ENCODE measurements around the gene IRF5. TPM values are rescaled to one million over a fixed set of nuclear protein-coding genes. Genes with fewer than 3 reads are reported as not detected.

IRF5 gene
- total RNA-seq (2021; ENCODE audit: unreplicated experiment), result 16.5 TPM
- polyA plus RNA-seq (2012), result 13.0 and 13.4 TPM in 2 replicates
- Bru-seq, nascent RNA, result percentile 47 among the genes with signal in this experiment
- BruChase-seq, experiment 1, labeled RNA remaining after a 6-hour chase, result percentile 59 among the genes with signal in this experiment
- percentile 56 among the genes with signal in this experiment for BruChase-seq, experiment 2, labeled RNA remaining after a 2-hour chase
- long read RNA-seq, transcript IRF5-202 (9 exons, 1,680 nt), result major isoform, 6 of 49 reads
- long read RNA-seq, partial matches to known transcripts, result 25 of 49 reads
- long read RNA-seq, other reads (novel, unspliced or antisense), result 11 of 49 reads

- DNase-seq (ENCODE audit: low read depth, low spot score), result peak; percentile 15
- Histone ChIP-seq H2AFZ (ENCODE audit: low read depth, low read length, poor library complexity, severe bottlenecking) (no peak within 1 kb of the TSS), H3K4me1 (ENCODE audit: control insufficient read depth in 1 of 2, insufficient read depth in 2 of 2, low read length in 2 of 2) (peaks cover 10 to 22% of the 10 kb centered on the region in 2 experiments; a peak in 3 of 4 replicates), H3K9me3 (ENCODE audit: control insufficient read depth in 1 of 2, insufficient read depth in 1 of 2, low read depth in 1 of 2, low read length in 2 of 2) (no peaks in the 10 kb centered on the region), H3K36me3 (ENCODE audit: control insufficient read depth in 1 of 2, insufficient read depth in 2 of 2, low read length in 2 of 2) (no peaks in the 10 kb centered on the region), H4K20me1 (ENCODE audit: insufficient read depth) (no peaks in the 10 kb centered on the region), H3K9me2 (ENCODE audit: insufficient read depth) (no peaks in the 10 kb centered on the region), H3K4me3 (replicated peaks in 1 of 2; ENCODE audit: low read depth in 1 of 2, low read length in 2 of 2) (peak within 1 kb of the TSS; percentile 68 to 84), H3K27me3 (ENCODE audit: insufficient read depth, low read length) (no peaks in the 10 kb centered on the region), H3K79me2 (ENCODE audit: insufficient read depth, low read length) (no peaks in the 10 kb centered on the region), H3K4me2 (ENCODE audit: low read length) (peak within 1 kb of the TSS; percentile 99), H3K27ac (ENCODE audit: low read depth, low read length) (peak within 1 kb of the TSS; percentile 67), H3K9ac (ENCODE audit: low read length) (peak within 1 kb of the TSS; percentile 70)
- ChIA-PET CTCF (interaction anchor here (1.0 kb wide), 2 partner anchors 9 to 11 kb away, joined by 3 read pairs; no protein-coding TSS in a partner anchor), RAD21 (ENCODE audit: low non-redundant PET in 1 of 2, low total read pairs in 2 of 2, uncharacterized antibody in 2 of 2, unreplicated experiment in 2 of 2) (no interaction called here), POLR2A (interaction anchor here (1.4 kb wide), 1 partner anchor 10 kb away, joined by 6 read pairs; no protein-coding TSS in a partner anchor)
- BruUV-seq (replicated peaks), result no TSS peak
- peak; percentile 89 for ATAC-seq
- intact Hi-C loops (cut with micrococcal nuclease), result no loop called here
- TF ChIP-seq ZNF274 (IDR thresholded peaks at IDR 0.05; ENCODE audit: low read depth, low read length) (no peak), YY1 (IDR thresholded peaks at IDR 0.05; ENCODE audit: extremely low read depth, insufficient replicate concordance, low read depth, low read length) (no peak), FOSL1 (IDR thresholded peaks at IDR 0.05; ENCODE audit: low read depth) (no peak), ZFX (IDR thresholded peaks at IDR 0.05) (peak; percentile 85), CEBPB (IDR thresholded peaks at IDR 0.05; ENCODE audit: low read depth) (no peak), MAX (IDR thresholded peaks at IDR 0.05) (no peak), ZBTB33 (IDR thresholded peaks at IDR 0.05; ENCODE audit: extremely low read depth, insufficient replicate concordance, low read length) (no peak), EZH2phosphoT487 (IDR thresholded peaks at IDR 0.05; ENCODE audit: borderline replicate concordance) (no peak), JUND (IDR thresholded peaks at IDR 0.05) (no peak), SP1 (IDR thresholded peaks at IDR 0.05; ENCODE audit: low read depth) (no peak), RAD21 (IDR thresholded peaks at IDR 0.05; ENCODE audit: low read depth) (no peak), POLR2A (IDR thresholded peaks at IDR 0.05; ENCODE audit: borderline replicate concordance, extremely low read depth, insufficient read depth, insufficient read length) (peak; percentile 30), SRF (IDR thresholded peaks at IDR 0.05; ENCODE audit: low read depth) (no peak), REST (IDR thresholded peaks at IDR 0.05; ENCODE audit: low read depth) (no peak), EZH2 (IDR thresholded peaks at IDR 0.05) (no peak), EGR1 (IDR thresholded peaks at IDR 0.05; ENCODE audit: low read depth) (peak; percentile 87), POLR2AphosphoS5 (IDR thresholded peaks at IDR 0.05; ENCODE audit: low read depth, low read length) (peak; percentile 79)
Observed at GRCh38 chr7:128937647-128938543, at the start of gene IRF5. IRF5 (plus strand) TSS chr7:128937927; CDS start chr7:128942082, 4,155 bp downstream.

Data from HCT116 (cell line).